GM12878 (cell line): ENCODE data around the gene PPA1. TPM values are rescaled to one million over a fixed set of nuclear protein-coding genes. Genes with fewer than 3 reads are reported as not detected.
A peak's percentile ranks its signal among the peaks of the same experiment; 100 is the strongest.

Experiments
- ASH2L ChIP-seq: fragments of 300-600, 200-600 bp; sonication (generic); IDR thresholded peaks from 2 replicates; pipeline ENCODE4 v1.6.1; 2017; ENCODE audit warnings: low read depth, mild to moderate bottlenecking, borderline replicate concordance
- BRCA1 ChIP-seq: IDR thresholded peaks from 2 replicates; pipeline ENCODE4 v1.6.1; 2011; ENCODE audit warnings: low read depth, low read length, improper control_type of control experiment
- EED ChIP-seq: sonication (generic); IDR thresholded peaks from 2 replicates; pipeline ENCODE4 v1.6.1; 2016; ENCODE audit warnings: antibody characterized with exemption, low read depth
- ESRRA ChIP-seq: IDR thresholded peaks from 2 replicates; pipeline ENCODE4 v1.6.1; 2012; ENCODE audit warnings: mild to moderate bottlenecking, low read length, improper control_type of control experiment
- GATAD2B ChIP-seq: fragments of 450-650 bp; conservative IDR thresholded peaks from 2 replicates; pipeline ENCODE4 v1.6.1; 2017; ENCODE audit warnings: low read depth, mild to moderate bottlenecking, moderate library complexity
- IRF4 ChIP-seq: IDR thresholded peaks from 2 replicates; pipeline ENCODE4 v1.6.1; 2011; ENCODE audit warnings: low read depth, low read length
- JUNB ChIP-seq: IDR thresholded peaks from 2 replicates; pipeline ENCODE4 v1.6.1; 2016; ENCODE audit warnings: antibody characterized with exemption, mild to moderate bottlenecking
- NFYA ChIP-seq: IDR thresholded peaks from 2 replicates; pipeline ENCODE4 v1.6.1; 2011; ENCODE audit warnings: low read depth, mild to moderate bottlenecking, low read length, improper control_type of control experiment, borderline replicate concordance
- PML ChIP-seq: IDR thresholded peaks from 2 replicates; pipeline ENCODE4 v1.6.1; 2012; ENCODE audit warnings: low read length, inconsistent platforms
- STAT3 ChIP-seq: IDR thresholded peaks from 2 replicates; pipeline ENCODE4 v1.6.1; 2011; ENCODE audit warnings: low read depth, low read length, improper control_type of control experiment
- TBL1XR1 ChIP-seq: IDR thresholded peaks from 2 replicates; pipeline ENCODE4 v1.6.1; 2012; ENCODE audit warnings: low read depth, low read length, improper control_type of control experiment
- TCF3 ChIP-seq: IDR thresholded peaks from 2 replicates; pipeline ENCODE4 v1.6.1; 2012; ENCODE audit warnings: low read depth, mild to moderate bottlenecking, low read length, borderline replicate concordance; ENCODE audit not compliant: insufficient read depth
- polyA plus RNA-seq, 11 experiments: library from polyadenylated mRNA; depleted of rRNA in 4 of 11; unstranded in 6 of 11; stranded (reverse) in 5 of 11; fragments of >200 nt; fragmentation: Nextera tagmentation in 4 of 11; fragmentation: Illumina TruSeq in 1 of 11; extraction: Ambion mirVana in 4 of 11; extraction: Trizol in 1 of 11; gene quantifications; 1 replicate in 1 of 11; 2 replicates in 10 of 11; pipeline versions ENCODE4 v1.2.1 to v1.2.3, GENCODE V29; 2011 to 2016; ENCODE audit warnings: inconsistent platforms in 2 of 11, missing spikeins in 2 of 11, low read depth in 1 of 11
- total RNA-seq, 4 experiments: library from RNA; depleted of rRNA in 3 of 4; stranded (reverse); fragments of >200 nt in 3 of 4; fragmentation: Illumina TruSeq in 1 of 4; extraction: Trizol in 1 of 4; gene quantifications; 2 replicates each; pipeline versions ENCODE4 v1.2.1 to v1.2.3, GENCODE V29; 2013 to 2021
- TF ChIP-seq, protein P1 (sequence below): IDR thresholded peaks from 2 replicates; pipeline ENCODE4 v1.6.1; 2012; ENCODE audit warnings: low read depth, low read length, improper control_type of control experiment
- TF ChIP-seq, protein P2 (sequence below): IDR thresholded peaks from 2 replicates; pipeline ENCODE4 v1.6.1; 2012; ENCODE audit warnings: mild to moderate bottlenecking, low read depth, low read length

The PPA1 gene
- total and polyA plus RNA-seq, 10 of the 15 experiments (the other 5 are each of a cell fraction or from before 2014, with no cell fraction given): 224 to 452 (median 346) TPM

DNA sequence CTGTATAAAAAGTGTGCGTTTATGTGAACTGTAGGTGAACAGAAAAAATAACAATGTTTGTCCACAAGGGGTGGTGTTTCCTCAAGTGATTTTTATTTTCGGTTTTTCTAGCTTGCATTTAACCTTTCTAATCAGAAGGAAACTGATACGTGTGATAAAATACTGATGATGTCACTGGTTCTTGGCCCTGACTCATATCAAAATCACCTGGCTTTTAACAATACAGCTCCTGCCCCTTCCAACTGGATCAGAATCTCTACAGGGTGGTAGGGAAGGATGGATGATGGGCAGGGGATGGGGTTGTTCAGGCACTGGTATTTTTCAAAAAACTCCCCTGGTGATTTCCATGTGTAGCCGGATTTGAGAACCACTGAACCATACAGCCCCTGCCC is 39.7 kb upstream of the PPA1 start (continued):
- TF ChIP-seq STAT3 (no peak), TCF3 (no peak), PML (no peak), TBL1XR1 (no peak), IRF4 (peak; percentile 80), EED (peak; percentile 84), ESRRA (no peak), NFYA (no peak), ASH2L (no peak), BRCA1 (no peak), GATAD2B (peak; percentile 39; the same call in 1 of the 2 replicates), JUNB (peak; percentile 93)
- TF ChIP-seq, protein P1, sequence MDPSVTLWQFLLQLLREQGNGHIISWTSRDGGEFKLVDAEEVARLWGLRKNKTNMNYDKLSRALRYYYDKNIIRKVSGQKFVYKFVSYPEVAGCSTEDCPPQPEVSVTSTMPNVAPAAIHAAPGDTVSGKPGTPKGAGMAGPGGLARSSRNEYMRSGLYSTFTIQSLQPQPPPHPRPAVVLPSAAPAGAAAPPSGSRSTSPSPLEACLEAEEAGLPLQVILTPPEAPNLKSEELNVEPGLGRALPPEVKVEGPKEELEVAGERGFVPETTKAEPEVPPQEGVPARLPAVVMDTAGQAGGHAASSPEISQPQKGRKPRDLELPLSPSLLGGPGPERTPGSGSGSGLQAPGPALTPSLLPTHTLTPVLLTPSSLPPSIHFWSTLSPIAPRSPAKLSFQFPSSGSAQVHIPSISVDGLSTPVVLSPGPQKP: no peak
- TF ChIP-seq, protein P2, sequence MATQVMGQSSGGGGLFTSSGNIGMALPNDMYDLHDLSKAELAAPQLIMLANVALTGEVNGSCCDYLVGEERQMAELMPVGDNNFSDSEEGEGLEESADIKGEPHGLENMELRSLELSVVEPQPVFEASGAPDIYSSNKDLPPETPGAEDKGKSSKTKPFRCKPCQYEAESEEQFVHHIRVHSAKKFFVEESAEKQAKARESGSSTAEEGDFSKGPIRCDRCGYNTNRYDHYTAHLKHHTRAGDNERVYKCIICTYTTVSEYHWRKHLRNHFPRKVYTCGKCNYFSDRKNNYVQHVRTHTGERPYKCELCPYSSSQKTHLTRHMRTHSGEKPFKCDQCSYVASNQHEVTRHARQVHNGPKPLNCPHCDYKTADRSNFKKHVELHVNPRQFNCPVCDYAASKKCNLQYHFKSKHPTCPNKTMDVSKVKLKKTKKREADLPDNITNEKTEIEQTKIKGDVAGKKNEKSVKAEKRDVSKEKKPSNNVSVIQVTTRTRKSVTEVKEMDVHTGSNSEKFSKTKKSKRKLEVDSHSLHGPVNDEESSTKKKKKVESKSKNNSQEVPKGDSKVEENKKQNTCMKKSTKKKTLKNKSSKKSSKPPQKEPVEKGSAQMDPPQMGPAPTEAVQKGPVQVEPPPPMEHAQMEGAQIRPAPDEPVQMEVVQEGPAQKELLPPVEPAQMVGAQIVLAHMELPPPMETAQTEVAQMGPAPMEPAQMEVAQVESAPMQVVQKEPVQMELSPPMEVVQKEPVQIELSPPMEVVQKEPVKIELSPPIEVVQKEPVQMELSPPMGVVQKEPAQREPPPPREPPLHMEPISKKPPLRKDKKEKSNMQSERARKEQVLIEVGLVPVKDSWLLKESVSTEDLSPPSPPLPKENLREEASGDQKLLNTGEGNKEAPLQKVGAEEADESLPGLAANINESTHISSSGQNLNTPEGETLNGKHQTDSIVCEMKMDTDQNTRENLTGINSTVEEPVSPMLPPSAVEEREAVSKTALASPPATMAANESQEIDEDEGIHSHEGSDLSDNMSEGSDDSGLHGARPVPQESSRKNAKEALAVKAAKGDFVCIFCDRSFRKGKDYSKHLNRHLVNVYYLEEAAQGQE: no peak
- TF ChIP-seq, all 136 proteins: peak for 29
